ENCODE measurements around the gene RPL27A.
"Not testable (repeated sequence)": the region's sequence is repeated elsewhere in the genome, so short reads cannot be mapped to it uniquely, and the experiment has no call there.

RPL27A gene

GRCh38 chr11:8665222-8665621, 17.4 kb upstream of the RPL27A start:
- H3K27ac ChIP-seq, result no peak overlapping the region
- 0 out of 2 replicates have a peak, but pooled peaks cover 5% of the 10 kb centered on the region for H3K36me3 ChIP-seq (ENCODE audit: insufficient read depth, low read length)
- H3K9ac ChIP-seq (ENCODE audit: insufficient read length), result no peak overlapping the region
- no peak overlapping the region for H3K4me3 ChIP-seq
- no peak for DNase-seq (ENCODE audit: low read depth, low spot score)
- no peaks in the 10 kb centered on the region for H3K9me3 ChIP-seq (ENCODE audit: low read depth, low read length)
- TF ChIP-seq FOXP2 (optimal IDR thresholded peaks at IDR 0.05; ENCODE audit: control extremely low read depth, extremely low read length, insufficient read depth), result no peak
- TF ChIP-seq EZH2 (IDR thresholded peaks at IDR 0.05), result no peak
- TF ChIP-seq POLR2AphosphoS5 (IDR thresholded peaks at IDR 0.05; ENCODE audit: borderline replicate concordance, low read depth, low read length), result no peak

GRCh38 chr11:8670081-8670480, 12.5 kb upstream of the RPL27A start:
- H3K9me3 ChIP-seq (ENCODE audit: low read depth, low read length); H3K4me3 ChIP-seq; H3K36me3 ChIP-seq (ENCODE audit: insufficient read depth, low read length); H3K9ac ChIP-seq (ENCODE audit: insufficient read length); DNase-seq (ENCODE audit: low read depth, low spot score); H3K27ac ChIP-seq: not testable (repeated sequence)

DNA sequence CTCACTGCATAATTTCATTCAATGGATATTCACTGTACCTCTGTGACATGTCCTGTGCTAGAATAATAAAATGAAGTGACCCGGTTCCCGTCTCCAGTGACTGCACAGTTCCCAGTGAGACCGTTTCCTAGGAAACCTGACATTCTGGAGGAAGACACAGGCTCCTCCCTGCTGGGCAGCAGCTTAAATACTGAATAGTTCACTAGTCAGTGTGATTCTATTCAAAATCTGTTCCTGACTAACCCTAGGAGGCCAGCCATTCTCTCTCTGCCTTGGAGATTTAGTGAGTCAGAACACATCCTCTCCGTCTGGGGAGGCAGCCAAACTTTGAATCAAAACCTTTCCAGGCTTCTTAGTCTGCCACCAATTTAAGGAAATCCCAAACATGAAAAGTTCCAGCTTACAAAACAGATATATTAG, 11.4 kb upstream of the RPL27A start:
- H3K36me3 ChIP-seq (ENCODE audit: insufficient read depth, low read length), result 0 out of 2 replicates have a peak, but pooled peaks cover 5% of the 10 kb centered on the region
- no peaks in the 10 kb centered on the region for H3K9me3 ChIP-seq (ENCODE audit: low read depth, low read length)
- TF ChIP-seq EZH2 (IDR thresholded peaks at IDR 0.05) (no peak), POLR2AphosphoS5 (IDR thresholded peaks at IDR 0.05; ENCODE audit: borderline replicate concordance, low read depth, low read length) (no peak), FOXP2 (optimal IDR thresholded peaks at IDR 0.05; ENCODE audit: control extremely low read depth, extremely low read length, insufficient read depth) (no peak)
- H3K9ac ChIP-seq (ENCODE audit: insufficient read length), result peak overlapping the region; percentile 63
- no peak for DNase-seq (ENCODE audit: low read depth, low spot score)
- H3K27ac ChIP-seq, result peak overlapping the region; percentile 93
- H3K4me3 ChIP-seq, result peak overlapping the region; percentile 61

DNA sequence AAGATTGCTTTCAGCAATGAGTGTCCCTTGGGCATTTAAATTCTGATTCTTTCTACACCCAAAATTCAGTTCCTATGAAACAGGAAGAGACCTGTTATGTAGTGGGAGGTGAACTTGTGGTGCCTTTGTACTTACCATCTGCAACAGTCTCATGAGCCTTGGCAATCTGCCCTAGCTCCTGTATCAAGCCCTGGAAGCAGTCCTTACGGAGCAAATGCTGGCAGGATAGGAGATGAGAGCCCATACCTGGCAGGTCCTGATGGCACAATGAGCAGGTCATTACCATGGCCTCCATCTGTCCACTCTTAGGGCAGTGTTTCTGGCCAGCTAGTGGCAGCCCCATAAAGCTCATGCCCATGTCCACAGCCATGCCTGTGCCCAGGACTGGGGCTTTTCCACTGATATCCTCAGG, 10.9 kb upstream of the RPL27A start:
- Histone ChIP-seq H3K9ac (ENCODE audit: insufficient read length) (peak overlapping the region; percentile 63), H3K27ac (peak overlapping the region; percentile 93)
- no peak for DNase-seq (ENCODE audit: low read depth, low spot score)

DNA sequence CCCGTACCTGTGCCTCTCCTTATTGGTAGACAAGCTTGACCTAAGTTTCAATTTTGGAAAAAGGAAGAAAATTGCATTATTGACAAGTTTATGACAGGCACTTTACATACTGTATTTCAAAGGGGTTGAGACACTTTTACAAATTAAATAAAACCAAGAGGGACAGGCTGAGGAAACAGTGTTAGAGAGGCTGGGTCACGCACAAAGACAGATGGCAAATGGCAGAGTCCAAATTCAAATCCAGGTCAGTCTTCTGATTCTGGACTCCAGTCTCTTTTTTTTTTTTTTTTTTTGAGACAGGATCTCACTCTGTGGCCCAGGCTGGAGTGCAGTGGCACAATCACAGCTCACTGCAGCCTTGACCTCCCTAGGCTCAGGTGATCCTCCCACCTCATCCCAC, 10.2 kb upstream of the RPL27A start:
- DNase-seq (ENCODE audit: low read depth, low spot score), result no peak
- Histone ChIP-seq H3K9me3 (ENCODE audit: low read depth, low read length) (no peaks in the 10 kb centered on the region), H3K36me3 (ENCODE audit: insufficient read depth, low read length) (0 out of 2 replicates have a peak, but pooled peaks cover 5% of the 10 kb centered on the region), H3K4me3 (no peak overlapping the region), H3K27ac (peak overlapping the region; percentile 93), H3K9ac (ENCODE audit: insufficient read length) (no peak overlapping the region)
- TF ChIP-seq POLR2AphosphoS5 (IDR thresholded peaks at IDR 0.05; ENCODE audit: borderline replicate concordance, low read depth, low read length) (no peak), EZH2 (IDR thresholded peaks at IDR 0.05) (no peak), FOXP2 (optimal IDR thresholded peaks at IDR 0.05; ENCODE audit: control extremely low read depth, extremely low read length, insufficient read depth) (no peak)

More for the DNA sequence above, 10.9 kb upstream of the RPL27A start:
- Histone ChIP-seq H3K4me3 (peak overlapping the region; percentile 61), H3K9me3 (ENCODE audit: low read depth, low read length) (no peaks in the 10 kb centered on the region), H3K36me3 (ENCODE audit: insufficient read depth, low read length) (0 out of 2 replicates have a peak, but pooled peaks cover 5% of the 10 kb centered on the region)
- TF ChIP-seq EZH2 (IDR thresholded peaks at IDR 0.05) (no peak), POLR2AphosphoS5 (IDR thresholded peaks at IDR 0.05; ENCODE audit: borderline replicate concordance, low read depth, low read length) (no peak), FOXP2 (optimal IDR thresholded peaks at IDR 0.05; ENCODE audit: control extremely low read depth, extremely low read length, insufficient read depth) (no peak)

DNA sequence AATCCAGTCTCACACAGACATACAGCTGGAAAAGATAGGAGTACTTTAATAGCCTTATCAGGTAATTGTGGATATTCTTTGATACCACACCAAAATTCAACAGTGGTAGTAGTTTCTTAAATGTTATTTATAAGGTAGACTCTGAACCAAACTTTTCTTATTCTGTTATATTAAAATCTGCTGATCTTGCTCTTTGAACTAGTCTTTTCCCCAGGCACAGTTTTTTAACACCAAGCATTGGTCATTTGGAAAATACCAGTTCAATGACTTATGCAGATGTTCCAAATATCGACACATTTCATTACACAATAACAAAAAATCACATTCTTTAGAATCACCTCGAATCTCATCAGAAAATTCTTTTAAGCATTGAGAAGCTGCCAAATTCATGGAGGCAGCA, 7.7 kb upstream of the RPL27A start:
- H3K9ac ChIP-seq (ENCODE audit: insufficient read length), result no peak overlapping the region
- no peak overlapping the region for H3K4me3 ChIP-seq
- H3K36me3 ChIP-seq (ENCODE audit: insufficient read depth, low read length), result no peaks in the 10 kb centered on the region
- TF ChIP-seq EZH2 (IDR thresholded peaks at IDR 0.05) (no peak), POLR2AphosphoS5 (IDR thresholded peaks at IDR 0.05; ENCODE audit: borderline replicate concordance, low read depth, low read length) (no peak), FOXP2 (optimal IDR thresholded peaks at IDR 0.05; ENCODE audit: control extremely low read depth, extremely low read length, insufficient read depth) (no peak)
- H3K9me3 ChIP-seq (ENCODE audit: low read depth, low read length), result no peaks in the 10 kb centered on the region
- H3K27ac ChIP-seq, result no peak overlapping the region
- no peak for DNase-seq (ENCODE audit: low read depth, low spot score)

GRCh38 chr11:8676458-8676857, 6.1 kb upstream of the RPL27A start:
- no peaks in the 10 kb centered on the region for H3K36me3 ChIP-seq (ENCODE audit: insufficient read depth, low read length)
- DNase-seq (ENCODE audit: low read depth, low spot score), result no peak
- no peak overlapping the region for H3K27ac ChIP-seq
- TF ChIP-seq POLR2AphosphoS5 (IDR thresholded peaks at IDR 0.05; ENCODE audit: borderline replicate concordance, low read depth, low read length), result no peak
- no peak for TF ChIP-seq FOXP2 (optimal IDR thresholded peaks at IDR 0.05; ENCODE audit: control extremely low read depth, extremely low read length, insufficient read depth)
- TF ChIP-seq EZH2 (IDR thresholded peaks at IDR 0.05), result no peak
- H3K9ac ChIP-seq (ENCODE audit: insufficient read length), result no peak overlapping the region
- no peaks in the 10 kb centered on the region for H3K9me3 ChIP-seq (ENCODE audit: low read depth, low read length)
- no peak overlapping the region for H3K4me3 ChIP-seq

GRCh38 chr11:8679006-8679405, 3.6 kb upstream of the RPL27A start:
- Histone ChIP-seq H3K9me3 (ENCODE audit: low read depth, low read length) (no peaks in the 10 kb centered on the region), H3K4me3 (no peak overlapping the region), H3K9ac (ENCODE audit: insufficient read length) (no peak overlapping the region), H3K27ac (no peak overlapping the region), H3K36me3 (ENCODE audit: insufficient read depth, low read length) (peaks cover 12% of the 10 kb centered on the region)
- TF ChIP-seq EZH2 (IDR thresholded peaks at IDR 0.05), result no peak
- no peak for DNase-seq (ENCODE audit: low read depth, low spot score)

DNA sequence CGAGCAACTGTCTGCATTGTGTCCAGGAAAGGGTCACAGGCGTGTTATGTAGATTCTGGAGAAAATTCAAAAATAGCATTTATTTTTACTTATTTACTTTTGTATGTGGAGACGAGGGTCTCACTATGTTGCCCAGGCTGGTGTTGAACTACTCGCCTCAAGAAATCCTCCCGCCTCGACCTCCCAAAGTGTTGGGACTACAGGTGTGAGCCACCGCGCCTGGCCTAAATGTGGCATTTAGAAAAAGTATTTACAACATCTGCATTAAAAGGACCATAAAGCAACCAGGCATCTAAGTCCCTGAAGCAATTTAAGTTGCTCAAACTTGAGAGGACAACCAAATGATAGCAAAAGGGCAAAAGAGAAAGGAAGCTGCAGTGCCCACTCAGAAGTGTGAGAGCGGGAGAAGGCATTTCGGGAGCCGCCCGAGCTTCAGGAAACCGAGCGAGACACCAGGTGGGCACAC, 722 bp upstream of the RPL27A start:
- no peak for DNase-seq (ENCODE audit: low read depth, low spot score)

More for the DNA sequence above, 722 bp upstream of the RPL27A start:
- Histone ChIP-seq H3K4me3 (peak overlapping the region; percentile 98), H3K27ac (peak overlapping the region; percentile 83), H3K9ac (ENCODE audit: insufficient read length) (peak overlapping the region; percentile 100), H3K9me3 (ENCODE audit: low read depth, low read length) (no peaks in the 10 kb centered on the region), H3K36me3 (ENCODE audit: insufficient read depth, low read length) (peaks cover 41% of the 10 kb centered on the region)
- TF ChIP-seq FOXP2 (optimal IDR thresholded peaks at IDR 0.05; ENCODE audit: control extremely low read depth, extremely low read length, insufficient read depth) (no peak), EZH2 (IDR thresholded peaks at IDR 0.05) (no peak), POLR2AphosphoS5 (IDR thresholded peaks at IDR 0.05; ENCODE audit: borderline replicate concordance, low read depth, low read length) (no peak)
